ENCODE results near the gene PTPRN2.

PTPRN2 gene

DNA sequence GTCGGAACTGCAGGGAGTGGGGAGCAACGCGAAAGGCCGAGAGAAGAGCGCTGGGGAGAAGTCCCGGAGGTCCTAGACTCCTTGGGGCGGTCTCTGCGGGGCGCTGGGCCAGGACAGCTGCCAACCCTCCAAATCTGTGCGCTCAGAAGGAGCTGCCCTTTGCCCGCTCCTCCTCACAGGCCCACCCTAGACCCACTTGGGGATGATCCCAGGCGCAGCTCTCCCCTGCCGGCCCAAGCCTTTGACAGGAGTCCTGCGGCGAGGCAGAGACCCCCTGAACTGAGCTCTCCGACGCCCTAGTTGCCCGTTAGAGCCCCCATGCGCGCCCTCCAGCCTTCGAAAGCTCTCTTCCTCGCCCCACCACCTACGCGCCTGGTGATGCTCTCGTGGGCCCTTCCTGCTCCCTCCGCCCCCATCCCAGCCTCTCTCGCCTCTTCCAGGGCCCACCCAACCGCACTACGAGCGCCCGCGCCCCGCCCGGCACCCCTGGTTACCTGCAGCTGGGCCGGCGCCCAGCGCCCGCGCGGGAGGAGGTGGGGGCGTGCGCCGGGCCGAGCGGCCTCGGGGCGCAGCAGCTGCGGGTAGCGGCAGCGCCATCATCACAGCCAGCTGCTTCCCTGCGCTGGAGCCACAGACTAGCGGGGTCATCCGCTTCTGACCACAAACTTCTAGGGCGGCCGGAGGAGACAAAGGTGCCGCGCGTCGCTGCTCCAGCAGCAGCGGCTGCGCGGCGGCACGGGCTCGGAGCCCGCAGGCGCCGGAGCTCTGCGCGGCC is 897.4 kb downstream of the PTPRN2 start:
- in situ Hi-C loops (cut with MboI; ENCODE audit: low sequenced_read_pairs): no loop called here

DNA sequence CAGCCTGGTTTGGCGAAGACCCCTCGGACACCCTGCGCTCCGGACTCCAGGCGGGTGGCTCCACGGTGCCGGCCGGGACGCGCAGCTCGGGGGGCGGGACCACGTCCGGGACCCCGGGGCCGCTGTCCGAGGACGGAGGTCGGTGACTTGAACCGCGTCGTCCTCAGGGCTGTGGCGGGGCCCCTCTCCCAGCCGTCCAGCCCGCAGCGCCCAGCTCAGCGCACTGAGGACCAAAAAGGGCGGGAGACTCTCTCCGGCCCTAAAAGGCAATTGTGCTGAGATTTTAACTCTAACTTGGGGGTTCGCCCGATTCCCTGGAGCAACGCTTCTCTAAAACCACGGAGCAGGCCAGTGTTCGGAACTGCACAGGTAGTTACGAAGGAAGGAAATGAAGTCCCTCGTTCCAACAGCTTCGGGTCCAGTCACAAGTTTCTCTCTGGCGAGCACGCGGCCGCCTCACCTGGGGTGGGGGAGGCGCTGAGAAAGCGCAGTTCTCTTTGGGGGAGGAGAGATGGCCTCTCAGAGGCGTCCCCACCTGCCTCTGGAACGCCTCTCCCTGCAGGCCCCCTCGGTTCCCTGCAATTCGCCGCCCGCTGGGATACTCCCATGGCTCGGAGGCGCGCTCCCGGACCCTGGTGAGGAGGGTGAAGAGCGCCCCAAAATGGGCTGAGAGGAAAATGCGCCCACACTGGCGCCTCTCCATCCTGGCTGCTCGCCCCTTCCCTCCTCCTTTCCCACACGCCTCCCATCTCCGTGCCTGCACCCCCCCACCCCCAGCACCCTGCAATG is 898.2 kb downstream of the PTPRN2 start:
- in situ Hi-C loops (cut with MboI; ENCODE audit: low sequenced_read_pairs): no loop called here

DNA sequence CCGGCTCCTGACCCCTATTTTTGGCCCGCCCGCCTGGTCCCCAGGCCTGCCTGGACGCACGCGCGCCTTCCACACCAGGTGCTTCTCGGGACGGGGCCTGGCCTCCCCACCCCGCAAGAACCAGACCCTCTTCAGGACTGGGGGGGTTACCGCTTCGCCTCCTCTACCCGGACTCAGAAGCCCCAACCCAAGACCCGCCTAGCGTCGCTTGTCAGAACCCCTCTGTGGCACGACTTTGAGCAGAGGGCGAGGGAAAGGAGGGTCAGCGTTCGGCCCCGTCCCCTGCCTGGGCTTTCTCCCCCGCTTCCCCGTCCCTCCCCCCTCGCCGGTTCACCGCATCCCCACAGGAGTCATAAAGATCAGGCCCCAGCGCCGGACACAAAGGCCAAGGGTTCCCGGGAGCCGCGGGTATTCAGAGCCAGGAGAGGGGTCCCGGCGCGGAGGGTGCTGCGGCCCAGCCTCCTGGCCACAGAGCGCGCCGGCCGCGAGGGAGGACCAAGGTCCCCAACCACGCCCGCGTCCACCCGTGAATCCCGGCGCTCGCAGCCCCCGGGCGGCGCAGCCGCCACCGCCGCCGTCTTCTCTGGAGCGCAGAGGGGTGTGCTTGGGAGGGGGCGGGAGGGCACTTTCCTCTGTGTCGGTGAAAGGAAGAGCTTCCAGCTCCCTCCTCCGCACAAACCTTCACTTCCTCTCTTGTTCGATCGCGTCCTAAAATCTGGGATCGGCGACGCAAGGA is 898.9 kb downstream of the PTPRN2 start:
- in situ Hi-C loops (cut with MboI; ENCODE audit: low sequenced_read_pairs): no loop called here

DNA sequence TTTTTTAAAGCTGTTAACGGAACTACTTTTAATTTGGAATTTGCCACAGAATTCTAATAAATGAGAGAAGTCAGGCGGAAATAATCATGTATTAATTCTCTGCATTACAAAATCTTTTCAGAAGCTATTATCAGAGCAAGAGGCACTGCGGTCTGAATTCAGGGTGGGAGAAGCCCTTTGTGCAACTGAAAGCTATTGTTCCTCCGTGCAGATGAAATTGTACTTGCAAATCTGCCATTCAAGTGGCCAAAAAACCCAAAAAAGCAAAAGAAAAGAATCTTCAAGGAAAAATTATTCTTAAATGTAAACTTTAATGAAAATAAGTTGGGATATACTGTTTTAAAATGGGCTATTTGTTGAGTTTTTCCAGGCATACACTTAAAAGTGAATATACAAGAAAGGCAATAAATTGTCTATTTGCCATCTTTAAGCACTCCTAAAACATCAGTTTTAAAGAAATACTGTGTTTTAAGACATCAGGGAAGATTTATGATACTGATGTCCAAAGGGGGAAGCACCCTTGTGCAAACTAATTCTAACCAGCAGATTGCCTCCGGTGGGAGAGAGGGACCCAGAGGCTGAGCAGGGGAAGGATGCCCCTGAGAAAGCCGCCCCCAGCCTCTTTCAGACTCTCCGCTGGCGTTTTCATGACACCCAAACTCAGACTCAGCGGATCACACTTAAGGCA is 899.6 kb downstream of the PTPRN2 start:
- in situ Hi-C loops (cut with MboI; ENCODE audit: low sequenced_read_pairs): no loop called here

DNA sequence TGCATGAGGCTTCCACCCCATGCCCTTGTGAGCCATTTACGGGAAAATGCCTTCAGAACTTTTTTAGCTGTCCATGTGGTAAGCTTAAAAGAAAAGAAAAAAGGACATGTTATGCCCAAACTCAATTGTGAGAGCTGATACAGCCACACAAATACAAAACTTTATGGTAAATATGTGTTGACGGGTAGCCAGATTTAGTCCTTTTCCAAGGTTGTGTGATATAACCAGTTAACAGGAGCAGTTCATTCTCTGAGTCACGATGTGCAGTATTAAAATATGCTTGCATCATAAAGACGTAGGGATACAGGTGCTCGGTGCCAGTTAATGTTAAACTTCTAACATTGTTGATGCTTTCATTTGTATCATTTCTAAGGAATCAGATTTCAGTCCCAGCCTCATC is 900.5 kb downstream of the PTPRN2 start:
- in situ Hi-C loops (cut with MboI; ENCODE audit: low sequenced_read_pairs): no loop called here

DNA sequence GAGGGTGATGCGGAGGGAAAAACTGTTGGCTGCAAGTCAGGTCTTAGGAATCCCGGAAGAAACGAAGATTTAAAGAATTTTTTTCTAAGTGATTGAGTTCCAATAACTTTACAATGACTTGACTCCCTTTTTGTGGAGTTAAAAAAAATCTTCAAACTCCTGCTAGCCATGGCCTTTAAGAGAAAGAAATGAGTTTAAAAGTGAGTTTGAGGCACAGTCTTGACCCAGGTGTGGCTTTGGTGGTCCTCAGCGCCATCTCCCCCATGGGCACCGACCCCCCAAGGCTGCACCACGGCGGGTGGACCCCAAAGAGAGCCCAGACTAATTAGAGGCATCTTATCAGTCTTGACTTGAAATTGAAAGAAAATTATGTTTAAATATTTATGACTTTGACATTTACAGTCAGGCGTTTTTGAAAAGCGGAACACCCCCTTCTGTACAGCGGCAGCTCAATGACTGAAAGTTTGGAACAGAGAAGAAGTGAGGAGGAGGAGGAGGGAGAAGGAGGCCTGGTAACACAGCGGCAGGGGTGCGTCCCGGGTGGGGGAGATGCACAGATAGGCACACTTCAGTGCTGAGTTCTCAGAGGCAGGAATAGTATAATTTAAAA is 901.2 kb downstream of the PTPRN2 start:
- in situ Hi-C loops (cut with MboI; ENCODE audit: low sequenced_read_pairs): no loop called here

DNA sequence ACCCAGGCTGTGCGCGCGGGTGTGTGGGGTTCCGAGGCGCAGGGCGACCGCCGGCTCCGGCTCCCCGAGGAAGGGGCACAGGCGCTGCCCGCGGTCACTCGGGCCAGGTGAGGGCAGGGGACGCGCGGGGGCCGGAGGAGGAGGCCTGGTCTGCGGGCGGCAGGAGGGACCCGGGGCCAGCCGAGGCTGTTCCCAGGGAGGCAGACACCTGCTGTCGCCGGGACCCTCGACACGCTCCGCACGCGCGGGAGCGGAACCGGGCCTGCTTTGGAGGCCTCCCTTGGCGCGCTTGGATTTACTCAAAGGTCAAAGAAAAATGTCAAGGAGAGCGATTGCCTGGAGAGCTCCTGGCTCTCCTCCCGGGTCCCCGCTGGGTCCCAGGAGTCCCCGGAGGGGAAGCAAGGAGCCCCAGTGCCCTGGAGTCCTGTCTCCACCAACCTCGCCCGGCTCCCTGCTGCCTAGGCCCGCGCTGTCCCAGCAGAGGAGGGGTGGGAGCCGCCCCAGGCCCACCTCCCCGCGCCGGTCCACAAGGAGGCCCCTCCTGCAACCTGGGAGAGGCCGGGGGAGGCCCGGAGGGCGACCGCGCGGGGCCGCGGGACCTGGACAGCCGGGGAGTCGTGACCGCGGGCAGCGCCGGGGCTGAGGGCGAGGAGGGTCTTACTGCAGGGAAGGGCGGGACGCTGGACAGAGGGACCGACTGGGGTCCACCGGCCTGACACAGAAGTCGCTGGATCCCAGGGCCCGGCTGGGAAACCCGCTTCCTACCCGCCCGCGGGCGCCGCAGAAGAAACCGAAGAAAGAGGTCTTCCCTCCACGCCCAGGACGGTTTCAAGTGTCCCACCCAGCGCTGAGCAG is 902.0 kb downstream of the PTPRN2 start:
- in situ Hi-C loops (cut with MboI; ENCODE audit: low sequenced_read_pairs): no loop called here

DNA sequence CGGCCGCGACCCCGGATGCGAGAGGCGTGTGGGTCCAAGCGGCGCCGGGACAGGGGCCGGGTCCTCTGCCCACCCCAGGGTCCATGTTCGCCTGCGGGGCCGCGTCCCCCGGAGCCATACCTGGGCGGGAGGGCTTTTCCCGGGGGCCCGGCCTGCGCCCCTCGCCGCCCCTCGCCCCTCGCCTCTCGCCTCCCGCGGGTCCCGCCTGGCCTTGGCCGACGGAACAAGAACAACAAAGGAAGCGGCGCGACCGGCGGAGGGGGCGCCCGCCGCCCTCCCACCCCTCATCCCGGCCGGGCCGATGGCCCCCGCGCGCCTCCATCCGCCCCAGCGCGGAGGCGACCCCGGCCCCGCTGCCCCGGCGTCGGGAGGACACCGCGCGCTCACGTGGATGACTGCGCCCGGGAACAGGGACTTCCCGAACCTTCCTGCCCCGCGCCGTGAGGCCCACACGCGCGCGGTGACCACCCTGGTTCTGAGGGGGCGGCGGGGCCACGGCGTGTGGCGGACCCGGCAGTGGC is 902.7 kb downstream of the PTPRN2 start:
- in situ Hi-C loops (cut with MboI; ENCODE audit: low sequenced_read_pairs): no loop called here

DNA sequence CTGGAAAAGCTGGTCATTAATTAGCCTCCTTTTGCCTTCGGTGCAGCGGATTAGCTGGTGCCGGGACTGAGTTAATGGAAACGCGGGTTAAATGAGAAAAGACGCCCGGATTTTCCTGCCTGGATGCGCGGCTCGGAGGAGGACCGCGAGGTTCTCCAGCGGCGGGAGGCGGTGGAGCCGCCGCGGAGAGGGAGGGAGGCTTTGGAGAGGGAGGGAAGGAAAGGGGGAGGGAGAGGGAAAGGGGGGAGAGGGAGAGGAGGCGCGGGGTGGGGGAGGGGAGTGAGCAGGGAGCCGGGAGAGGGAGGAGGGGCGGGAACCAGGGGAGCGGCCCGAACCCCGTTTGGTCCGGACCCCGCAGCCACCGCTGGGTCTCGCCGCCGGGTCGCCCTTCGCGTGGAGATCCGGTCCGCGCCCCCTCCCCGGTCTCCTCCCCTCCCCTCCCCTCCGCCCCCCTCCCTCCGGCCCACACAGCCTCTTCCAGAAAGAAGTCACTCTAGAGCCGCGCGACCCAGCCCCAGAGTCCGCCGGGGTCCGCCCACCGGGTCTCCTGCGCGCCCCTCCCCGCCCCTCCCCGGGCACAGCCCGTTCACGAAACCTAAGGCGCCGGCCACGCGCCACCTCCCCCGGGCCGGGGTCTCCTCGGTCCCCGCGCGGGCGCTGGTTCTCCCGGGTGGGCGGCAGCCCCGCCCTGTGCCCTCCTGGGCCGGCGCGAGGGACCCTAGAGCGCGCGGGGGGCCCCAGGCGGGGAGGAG is 903.3 kb downstream of the PTPRN2 start:
- in situ Hi-C loops (cut with MboI; ENCODE audit: low sequenced_read_pairs): no loop called here

DNA sequence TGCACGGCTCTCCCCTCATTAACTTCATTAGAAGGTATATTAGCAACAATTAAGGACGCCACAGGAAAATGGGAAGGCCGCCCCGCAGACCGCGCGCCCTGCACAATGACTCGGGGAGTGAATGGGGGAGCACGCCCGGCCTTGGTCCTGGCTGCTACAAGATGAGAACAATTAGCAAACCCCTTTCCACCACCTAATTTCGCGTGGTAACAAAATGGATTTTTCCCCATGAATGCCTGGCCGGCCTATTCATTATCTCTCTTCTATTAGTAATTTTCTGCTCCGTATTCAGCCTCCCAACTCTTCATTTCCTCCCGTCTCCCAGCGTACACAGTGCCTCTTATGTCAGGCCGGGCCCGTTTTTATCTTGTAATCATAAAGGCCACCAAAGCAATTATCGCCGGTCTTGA is 903.9 kb downstream of the PTPRN2 start:
- in situ Hi-C loops (cut with MboI; ENCODE audit: low sequenced_read_pairs): no loop called here

DNA sequence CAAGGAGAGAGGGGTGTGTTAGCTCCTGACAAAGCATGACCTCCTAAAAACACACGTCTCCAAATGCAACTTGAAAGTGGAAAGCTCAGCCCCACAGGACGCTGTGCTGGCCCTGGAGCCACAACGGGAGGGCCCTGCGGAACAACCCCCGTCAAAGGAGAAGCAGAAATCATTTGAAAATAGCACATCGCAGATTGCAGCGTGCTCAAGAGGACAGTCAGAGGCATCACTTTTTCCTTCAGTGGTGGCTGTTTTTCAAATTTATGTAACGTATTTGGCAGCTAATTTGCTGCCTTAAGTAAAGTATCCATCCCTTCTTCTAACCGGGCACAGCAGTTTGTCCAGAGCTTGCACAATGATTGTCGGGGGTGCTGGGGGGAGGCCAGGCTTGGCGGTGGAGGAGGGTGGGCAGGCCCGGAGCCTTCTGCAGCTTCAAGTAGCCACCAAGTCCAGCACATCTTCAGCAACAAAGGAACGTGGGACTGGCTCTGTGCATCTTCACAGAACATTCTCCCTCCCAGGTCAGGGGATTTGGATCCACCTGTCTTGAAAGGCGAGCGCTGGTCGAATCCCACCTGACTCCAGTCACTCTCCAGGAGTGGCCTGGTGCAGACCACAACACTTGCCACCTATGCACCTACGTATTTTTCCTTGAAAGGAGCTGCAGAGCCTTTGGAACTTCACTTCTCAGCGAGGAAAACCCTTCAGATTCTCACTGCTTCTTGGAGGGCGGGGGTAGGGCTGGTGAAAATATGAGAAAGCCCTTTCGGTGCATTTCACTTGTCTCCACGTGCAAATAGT is 904.5 kb downstream of the PTPRN2 start:
- in situ Hi-C loops (cut with MboI; ENCODE audit: low sequenced_read_pairs): no loop called here

DNA sequence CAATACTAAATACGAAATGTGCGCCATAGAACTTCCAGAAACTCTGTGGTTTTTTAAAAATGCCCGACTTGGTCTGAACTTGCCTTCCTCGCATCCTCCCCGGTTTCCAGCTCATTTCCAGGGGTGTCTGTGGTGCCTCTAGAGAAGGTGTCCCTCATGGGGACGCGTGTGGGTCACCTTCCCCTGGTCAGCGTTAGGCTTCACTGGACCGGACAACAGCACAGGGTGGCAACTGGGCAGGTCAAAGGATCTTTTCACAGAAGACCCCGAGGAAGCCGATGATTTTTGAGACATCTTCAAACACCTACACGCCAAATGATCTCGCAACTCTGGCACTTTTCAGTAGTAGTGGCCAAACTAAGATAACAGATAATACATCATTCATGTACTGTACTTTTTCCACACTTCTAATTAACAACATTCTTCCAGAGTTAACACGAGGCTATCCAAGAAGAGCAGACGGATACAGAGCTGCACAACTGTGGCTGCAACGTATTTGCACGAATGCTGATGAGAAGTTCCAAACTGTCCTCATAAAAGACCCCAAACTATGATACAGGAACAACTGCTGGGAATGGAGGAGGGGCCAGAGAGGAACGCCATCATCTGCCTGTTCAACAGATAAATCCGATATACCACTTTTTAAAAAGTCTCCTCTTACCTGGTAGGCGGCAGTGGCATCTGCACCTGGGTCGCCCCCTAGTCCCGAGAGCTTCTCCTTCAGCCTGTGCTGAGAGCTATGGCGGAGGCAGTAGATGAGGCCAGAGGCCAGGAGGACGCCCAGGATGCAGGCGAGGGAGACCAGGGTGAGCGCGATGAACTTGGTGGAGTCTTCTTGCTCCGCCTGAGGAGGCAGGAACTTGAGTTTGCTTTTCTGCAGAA is 905.3 kb downstream of the PTPRN2 start:
- in situ Hi-C loops (cut with MboI; ENCODE audit: low sequenced_read_pairs): no loop called here

DNA sequence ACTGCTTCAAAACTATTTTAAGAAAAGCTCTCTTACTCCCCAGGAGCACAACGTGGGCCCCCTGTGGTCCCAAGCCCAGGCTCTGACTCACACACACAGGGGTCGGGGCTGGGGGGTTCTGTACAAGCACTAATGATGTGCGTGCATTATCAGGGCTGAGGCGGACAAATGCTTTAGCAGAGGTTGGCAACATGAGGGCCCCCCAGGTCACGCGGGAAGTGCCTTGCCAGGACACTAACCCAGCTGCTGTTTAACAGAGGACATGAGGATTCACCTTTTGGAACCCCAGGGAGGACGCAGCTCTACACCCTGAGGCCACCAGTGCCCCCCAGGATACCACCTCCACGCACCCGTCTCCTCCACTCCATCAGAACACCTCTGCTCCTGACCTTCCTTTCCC is 908.0 kb downstream of the PTPRN2 start:
- in situ Hi-C loops (cut with MboI; ENCODE audit: low sequenced_read_pairs): no loop called here

DNA sequence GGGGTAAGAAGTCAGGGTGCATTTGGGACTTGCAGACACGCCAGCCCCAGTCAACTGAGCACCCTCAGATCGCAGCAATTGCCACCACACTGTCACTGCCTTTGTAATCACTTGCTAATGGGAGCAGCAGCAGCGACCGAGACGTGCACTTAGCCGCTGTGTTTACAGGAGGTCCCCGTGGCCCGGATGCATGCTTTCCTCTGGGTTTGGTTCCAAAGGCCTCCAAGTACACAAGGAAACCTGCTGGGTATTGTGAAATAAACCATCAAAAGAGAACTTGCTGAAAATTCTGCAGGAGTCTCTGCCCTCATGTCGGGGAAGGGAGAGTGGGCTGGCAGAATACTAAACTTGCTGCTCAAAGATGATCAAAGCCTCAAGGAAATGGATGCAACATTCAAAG is 909.1 kb downstream of the PTPRN2 start:
- in situ Hi-C loops (cut with MboI; ENCODE audit: low sequenced_read_pairs): no loop called here

DNA sequence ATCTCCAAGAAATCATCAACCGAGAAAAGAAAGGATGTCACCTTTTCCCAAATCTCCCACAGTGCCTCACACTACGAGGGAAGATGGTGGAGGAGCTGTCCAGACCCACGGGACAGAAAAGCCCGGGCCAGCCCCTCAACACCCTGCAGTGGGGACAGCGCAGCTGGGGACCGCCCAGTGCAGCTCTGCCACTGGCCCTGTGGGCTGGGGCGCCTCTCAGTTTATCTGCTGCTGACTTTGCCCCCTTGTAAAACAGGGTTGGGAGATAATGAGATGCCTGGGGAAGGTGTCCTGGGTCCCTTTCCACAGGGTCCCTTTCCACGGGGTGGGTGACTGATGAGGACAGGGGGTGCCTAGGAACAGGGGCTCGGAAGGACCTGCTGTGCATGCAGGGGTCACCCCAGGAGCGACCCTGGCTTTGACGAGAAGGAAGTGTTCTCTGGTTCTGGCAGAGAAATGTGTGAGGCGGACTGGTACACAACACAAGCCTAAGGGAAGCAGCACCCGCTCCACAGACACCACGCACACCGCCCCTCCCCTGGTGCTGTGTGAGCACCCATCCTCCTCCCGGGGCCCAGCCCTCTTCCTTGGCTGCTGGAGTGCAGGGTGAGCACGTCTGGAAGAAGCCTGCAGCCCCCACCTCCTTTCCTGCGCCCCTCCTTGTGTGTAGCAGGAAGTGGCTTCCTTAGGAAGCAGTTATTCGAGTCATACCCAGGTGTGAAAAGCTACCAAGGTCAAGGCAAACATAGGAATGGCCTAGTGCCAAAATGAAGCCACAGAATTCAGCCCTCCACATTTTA is 911.0 kb downstream of the PTPRN2 start:
- in situ Hi-C loops (cut with MboI; ENCODE audit: low sequenced_read_pairs): no loop called here

DNA sequence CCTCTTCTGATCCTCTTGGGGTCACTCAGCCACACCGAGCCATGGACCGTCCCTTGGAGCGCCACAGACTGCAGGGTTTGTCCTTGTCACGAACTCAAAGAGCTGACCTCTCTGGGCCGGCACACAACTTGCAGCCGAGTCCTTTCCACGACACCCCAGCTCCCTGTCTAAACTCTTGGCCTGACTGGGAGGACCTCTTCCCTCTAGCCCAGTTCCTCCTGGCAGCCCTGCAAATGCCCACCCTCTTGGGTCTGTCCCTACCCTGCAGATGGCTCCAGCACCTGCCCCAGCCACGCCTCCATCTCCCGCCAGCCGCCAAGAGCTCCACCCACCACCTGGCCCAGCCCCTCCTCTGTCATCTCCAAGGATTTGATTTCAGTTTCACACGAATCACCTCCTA is 911.6 kb downstream of the PTPRN2 start:
- in situ Hi-C loops (cut with MboI; ENCODE audit: low sequenced_read_pairs): no loop called here

Measured in hTERT RPE-1 (cell line).